Measurements from ENCODE around the gene GRIN3A.
"Not testable (repeated sequence)": the region's sequence is repeated elsewhere in the genome, so short reads cannot be mapped to it uniquely, and the experiment has no call there.

GRIN3A gene

GRCh38 chr9:101738566-101739183 is at the start of gene GRIN3A:
Gene GRIN3A, minus strand, starts transcription at chr9:101738647. Its CDS starts 668 bp downstream, at chr9:101737979.
- DNase-seq, result no peak

GRCh38 chr9:101787891-101788290 is 49.4 kb upstream of the GRIN3A start:
- no peak for DNase-seq

DNA sequence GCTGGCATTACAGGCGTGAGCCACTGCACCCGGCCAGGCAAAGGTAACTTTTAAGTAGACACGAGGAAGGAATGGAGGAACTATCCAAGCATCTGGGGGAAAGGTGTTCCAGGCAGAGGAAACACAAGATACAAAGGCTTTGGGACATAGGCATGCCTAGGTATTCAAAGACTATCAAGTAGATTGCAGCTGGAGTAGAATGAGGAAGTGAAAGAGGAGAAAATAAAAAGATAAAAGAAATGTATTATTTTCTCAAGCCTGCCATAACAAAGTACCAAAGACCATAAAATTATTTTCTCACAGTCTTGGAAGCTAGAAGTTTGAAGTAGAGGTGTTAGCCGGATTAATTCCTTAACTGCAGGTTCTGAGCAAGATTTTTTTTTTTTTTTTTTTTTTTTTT is 39.9 kb upstream of the GRIN3A start:
- DNase-seq, result no peak

DNA sequence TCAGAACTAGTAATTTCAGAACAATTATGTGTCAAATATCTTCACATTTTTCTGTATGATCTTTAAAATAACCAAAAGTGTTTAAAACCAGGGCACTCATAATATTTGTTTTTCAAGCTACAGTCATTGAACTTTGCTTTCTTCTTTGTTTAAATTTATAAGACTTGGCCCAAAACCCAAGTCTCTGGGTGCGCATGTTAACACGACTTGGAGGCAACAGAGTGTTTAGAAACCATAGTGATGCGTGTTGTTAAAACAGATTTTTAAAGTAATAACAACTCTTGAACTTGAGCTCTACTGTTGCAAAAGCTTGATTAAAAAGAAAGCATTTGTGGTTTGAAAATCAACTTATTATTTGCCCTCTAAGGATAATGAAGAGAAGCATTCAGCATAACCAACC is 26.0 kb upstream of the GRIN3A start:
- no peak for DNase-seq

DNA sequence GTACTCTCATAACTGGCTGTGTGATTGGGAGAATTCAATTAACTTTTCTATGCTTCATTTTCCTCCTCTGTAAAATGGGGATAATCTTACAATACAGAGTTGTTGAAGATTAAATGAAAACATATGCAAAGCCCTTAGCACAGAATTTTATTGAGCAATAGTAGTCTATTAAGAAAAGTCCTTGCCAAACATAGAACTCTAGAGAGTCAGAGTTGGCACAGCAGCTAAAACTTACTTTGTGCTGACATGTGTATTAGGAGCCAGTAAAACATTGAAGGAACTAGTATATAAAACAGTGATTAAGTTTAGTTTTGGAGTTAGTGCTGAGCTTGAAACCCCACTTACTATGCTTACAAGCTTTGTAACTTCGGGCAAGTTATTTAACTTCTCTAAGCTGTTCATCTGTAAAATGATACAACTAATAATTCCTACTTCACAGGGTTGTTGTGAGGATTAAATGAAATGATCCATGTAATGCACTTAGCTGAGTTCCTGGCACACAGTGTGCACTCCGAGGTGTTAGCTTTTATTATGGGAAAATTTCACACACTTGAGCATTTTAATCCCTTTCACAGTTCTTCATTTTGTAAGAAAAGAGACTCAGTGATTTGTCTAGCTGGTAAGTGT is 20.0 kb upstream of the GRIN3A start:
- DNase-seq, result no peak

GRCh38 chr9:101753716-101754115 is 15.3 kb upstream of the GRIN3A start:
- DNase-seq, result no peak

DNA sequence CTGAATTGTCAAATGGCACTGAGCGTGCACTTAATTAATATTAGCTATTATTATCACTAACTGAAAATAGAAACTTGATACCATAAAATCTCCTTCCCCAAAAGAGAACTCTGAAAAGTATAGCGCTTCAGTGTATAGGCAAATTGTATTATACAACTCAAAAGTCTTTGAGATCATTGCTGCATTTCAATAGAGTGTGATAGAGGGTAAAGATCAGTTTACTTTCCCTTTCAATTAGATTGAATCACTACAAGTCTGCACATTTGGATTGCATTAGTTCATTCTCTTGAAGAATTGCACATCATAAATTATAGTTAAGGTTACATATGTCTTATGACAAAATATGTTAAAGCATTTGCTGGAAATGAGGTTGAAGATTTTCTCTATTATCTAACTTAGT is 13.4 kb upstream of the GRIN3A start:
- DNase-seq, result no peak

DNA sequence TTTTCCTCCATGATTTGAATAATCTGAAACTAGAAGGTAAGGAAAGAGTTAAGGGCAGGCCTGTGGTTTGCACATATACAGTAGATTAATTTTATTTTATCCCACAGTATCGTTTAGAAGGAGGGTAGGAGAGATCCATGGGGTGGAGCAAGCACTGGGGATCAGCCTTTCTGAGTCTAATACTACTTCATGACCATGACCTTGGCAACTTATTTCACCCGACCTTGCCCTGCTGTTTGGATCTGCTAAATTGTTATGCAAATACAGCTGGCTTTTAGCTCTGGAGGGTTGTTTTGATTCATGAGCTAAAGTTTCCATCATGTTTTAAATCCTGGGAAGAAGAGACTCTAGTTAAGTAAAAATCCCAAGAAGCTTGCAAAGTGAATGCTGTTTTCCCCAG is 864 bp upstream of the GRIN3A start:
- no peak for DNase-seq

DNA sequence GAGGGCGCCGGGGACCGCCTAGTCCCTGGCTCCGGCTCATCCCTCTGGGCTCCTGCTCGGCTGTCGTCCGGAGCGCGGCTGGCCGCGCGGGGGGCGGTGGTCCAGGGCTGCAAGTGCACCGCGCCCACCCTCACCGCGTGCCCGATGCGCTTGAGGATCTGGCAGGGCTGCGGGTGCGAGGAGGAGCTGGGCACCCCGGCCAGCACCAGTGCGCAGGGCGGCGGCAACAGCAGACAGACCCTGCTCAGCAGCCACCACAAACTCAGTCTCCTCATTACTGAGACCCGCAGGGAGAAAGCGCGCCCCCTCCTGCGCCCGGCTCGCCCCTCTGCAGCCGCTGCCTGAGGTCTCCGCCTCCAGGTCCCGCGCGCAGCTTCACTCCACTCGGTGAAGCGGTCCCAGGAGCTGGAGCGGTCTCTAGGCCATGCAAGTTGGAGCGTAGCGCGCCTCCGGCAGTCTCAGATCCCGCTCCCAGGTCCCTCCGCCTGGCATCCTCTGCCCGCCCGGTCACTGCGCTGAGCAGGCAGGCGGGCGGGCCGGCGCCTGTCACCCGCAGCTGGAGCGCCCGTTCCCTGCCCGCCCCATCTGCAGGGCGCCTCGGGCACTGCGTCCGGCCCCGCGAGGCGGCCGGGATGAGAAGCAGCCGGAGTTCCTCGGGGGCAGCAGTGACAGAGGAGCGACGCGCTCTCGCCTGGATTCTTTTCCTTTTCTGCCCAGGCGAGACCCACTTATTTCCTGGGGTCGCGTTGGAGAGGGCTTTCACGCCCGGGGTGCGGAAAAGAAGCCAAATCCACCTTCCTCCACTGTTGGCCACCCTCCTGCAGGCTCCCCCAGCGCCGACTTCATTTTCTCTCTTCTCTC is 512 bp downstream of the GRIN3A start:
- no peak for DNase-seq

- DNase-seq, result no peak
Observed at GRCh38 chr9:101737165-101737704, 1.2 kb downstream of the GRIN3A start.

DNA sequence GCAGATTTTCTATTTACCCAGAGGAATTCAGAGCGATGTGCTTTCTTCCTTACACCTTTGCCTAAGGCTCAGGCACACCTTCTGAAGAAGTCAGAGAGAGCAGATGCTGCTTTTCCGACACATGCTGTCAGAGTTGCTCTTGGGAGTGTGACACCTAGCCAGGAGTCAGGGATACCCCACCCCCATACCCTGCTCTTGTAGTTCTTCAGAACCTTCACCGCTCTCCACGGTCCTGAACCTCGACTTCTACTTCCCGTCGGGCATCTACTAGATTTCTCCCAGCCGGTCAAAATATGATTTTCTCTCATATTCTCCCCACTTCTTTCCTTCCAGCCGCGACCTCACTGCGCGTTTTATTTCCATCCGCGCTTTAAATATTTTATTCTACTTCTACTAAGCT is 1.7 kb downstream of the GRIN3A start:
- no peak for DNase-seq

GRCh38 chr9:101731429-101731828 is 7.0 kb downstream of the GRIN3A start:
- DNase-seq, result no peak

DNA sequence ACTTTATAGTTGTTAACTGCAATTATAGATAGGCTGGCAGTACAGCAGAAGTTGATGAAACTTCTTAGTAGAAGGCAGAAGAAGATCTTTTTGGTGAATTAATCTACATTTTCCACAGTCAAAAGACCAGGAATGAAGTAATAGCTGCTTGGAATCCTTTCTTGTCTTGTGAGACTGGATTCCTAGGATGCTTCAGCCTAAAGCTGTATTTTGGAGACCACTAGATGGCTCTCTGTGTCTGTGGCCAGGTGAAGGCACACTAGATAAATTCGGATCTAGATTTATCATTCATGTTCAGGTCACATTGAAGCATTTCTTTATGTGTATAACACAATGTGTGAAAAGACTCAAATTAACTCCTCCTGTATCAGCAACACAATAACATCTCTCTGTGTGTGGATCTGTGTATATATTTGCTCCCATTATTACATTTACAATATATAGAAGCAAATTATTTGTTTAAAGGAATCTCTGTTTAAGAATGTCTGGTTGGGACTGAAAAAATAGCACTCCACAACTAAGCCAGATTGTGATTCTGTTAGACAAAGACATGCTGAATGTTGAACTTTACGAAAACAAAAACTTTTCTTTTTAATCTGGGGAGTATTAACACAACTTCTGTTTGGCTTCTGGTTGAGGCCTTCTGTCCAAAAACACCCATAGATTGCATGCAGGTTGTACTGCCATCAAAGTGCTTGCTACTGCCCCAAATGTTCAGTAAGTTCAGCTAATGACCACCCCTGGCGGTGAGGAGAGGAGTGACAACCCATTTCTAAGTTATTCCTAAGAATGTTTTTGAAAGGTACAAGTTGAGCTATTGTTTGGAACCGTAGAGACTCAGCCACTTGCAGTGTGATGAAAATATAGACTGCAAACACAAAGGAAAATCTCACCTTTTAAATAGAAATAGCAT is 10.6 kb downstream of the GRIN3A start:
- no peak for DNase-seq

DNA sequence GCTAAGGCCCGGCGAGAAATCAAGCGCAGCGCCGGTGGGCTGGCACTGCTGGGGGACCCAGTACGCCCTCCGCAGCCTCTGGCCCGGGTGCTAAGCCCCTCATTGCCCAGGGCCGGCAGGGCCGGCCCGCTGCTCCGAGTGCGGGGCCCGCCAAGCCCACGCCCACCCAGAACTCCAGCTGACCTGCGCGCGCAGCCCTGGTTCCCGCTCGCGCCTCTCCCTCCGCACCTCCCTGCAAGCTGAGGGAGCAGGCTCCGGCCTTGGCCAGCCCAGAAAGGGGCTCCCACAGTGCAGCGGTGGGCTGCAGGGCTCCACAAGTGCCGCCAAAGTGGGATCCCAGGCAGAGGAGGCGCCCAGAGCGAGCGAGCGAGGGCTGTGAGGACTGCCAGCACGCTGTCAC is 14.2 kb downstream of the GRIN3A start:
- not testable (repeated sequence) for DNase-seq

GRCh38 chr9:101718192-101718591 is 20.3 kb downstream of the GRIN3A start:
- no peak for DNase-seq

GRCh38 chr9:101716629-101717028 is 21.8 kb downstream of the GRIN3A start:
- DNase-seq, result no peak

DNA sequence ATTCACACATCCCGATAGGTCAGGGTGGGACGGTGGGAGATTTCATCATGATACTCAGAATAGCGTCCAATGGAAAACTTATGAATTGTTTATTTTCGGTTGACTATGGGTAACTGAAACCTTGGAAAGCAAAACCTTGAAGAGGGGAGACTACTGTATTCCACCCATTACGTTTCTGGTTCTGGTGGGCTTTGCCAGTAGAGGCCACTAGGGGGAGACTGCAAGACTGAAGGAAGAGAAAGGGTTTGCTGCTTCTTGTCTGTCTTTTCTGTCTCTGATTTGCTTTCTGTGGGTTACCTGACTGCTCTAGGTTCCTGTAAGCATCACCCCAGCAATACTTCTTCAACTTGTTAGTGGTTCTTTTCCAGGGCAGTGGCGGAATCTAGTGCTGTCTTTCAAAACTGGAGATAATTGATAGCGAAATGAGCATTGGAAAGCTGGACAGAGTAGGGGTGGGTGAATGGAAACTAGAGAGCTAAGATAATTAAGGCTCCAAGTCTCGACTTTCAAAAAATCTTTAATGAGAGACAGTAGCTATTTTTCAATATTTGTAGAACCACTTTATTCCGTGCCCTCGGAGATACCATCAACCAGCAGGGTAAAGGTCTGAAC is 27.0 kb downstream of the GRIN3A start:
- DNase-seq, result peak; percentile 6

GRCh38 chr9:101708855-101709254 is 29.6 kb downstream of the GRIN3A start:
- no peak for DNase-seq

GRCh38 chr9:101707721-101708120 is 30.7 kb downstream of the GRIN3A start:
- DNase-seq, result no peak

- DNase-seq, result no peak
Observed at GRCh38 chr9:101706997-101707396, 31.4 kb downstream of the GRIN3A start.

DNA sequence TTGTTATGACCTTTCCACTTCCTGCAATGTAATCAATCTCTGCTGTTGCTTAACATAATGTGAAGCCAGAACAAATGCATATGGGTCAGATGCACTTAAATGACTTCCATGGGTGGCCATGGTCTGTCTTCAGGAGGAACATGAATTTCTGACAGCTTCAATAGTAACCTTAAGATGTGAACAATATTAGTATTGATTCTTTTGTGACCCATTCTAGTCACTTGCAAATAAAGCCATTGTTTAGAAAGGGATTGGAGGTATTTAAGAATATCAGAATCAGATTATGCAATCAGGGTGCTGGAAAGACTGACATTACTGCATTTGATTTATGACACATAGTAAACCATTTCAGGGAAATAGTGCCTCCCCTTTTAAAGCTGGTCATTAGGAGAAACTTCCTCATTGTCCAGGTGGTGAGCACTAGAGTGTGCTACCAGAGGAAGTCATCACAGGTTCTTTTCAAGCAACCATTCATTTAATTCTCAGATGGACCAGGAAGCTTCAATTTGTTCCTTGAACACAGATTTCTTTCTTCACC is 32.1 kb downstream of the GRIN3A start:
- DNase-seq, result no peak

GRCh38 chr9:101705135-101705661 is 33.2 kb downstream of the GRIN3A start:
- peak; percentile 10 for DNase-seq

Data from activated gamma-delta T cell treated with Interleukin-2 at 50 U/mL for 16 hours (primary cell).